A673 (cell line): Measurements from ENCODE around the gene INTS11.

ENCODE experiments used
- EZH2 ChIP-seq: fragments of 200-600 bp; sonication (generic); IDR thresholded peaks from 2 replicates; pipeline ENCODE4 v1.6.1; 2017; ENCODE audit warnings: borderline replicate concordance, low read depth, mild to moderate bottlenecking, mixed read lengths, antibody characterized with exemption, low read length; ENCODE audit not compliant: poor library complexity, severe bottlenecking
- TF ChIP-seq, protein P1 (sequence below): fragments of 300-800, 200-600 bp; sonication (generic); conservative IDR thresholded peaks from 2 replicates; pipeline ENCODE4 v1.5.1; 2017; ENCODE audit warnings: low read depth, mild to moderate bottlenecking, antibody characterized with exemption, low read length, moderate library complexity, mixed read lengths

GRCh38 chr1:1332031-1332755 is 7.7 kb upstream of the INTS11 start:
- TF ChIP-seq, protein P1, sequence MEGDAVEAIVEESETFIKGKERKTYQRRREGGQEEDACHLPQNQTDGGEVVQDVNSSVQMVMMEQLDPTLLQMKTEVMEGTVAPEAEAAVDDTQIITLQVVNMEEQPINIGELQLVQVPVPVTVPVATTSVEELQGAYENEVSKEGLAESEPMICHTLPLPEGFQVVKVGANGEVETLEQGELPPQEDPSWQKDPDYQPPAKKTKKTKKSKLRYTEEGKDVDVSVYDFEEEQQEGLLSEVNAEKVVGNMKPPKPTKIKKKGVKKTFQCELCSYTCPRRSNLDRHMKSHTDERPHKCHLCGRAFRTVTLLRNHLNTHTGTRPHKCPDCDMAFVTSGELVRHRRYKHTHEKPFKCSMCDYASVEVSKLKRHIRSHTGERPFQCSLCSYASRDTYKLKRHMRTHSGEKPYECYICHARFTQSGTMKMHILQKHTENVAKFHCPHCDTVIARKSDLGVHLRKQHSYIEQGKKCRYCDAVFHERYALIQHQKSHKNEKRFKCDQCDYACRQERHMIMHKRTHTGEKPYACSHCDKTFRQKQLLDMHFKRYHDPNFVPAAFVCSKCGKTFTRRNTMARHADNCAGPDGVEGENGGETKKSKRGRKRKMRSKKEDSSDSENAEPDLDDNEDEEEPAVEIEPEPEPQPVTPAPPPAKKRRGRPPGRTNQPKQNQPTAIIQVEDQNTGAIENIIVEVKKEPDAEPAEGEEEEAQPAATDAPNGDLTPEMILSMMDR: no peak
- TF ChIP-seq EZH2: no peak
